Measurements from ENCODE around the gene OR5K4. TPM values are rescaled to one million over a fixed set of nuclear protein-coding genes. Genes with fewer than 3 reads are reported as not detected.

OR5K4 gene
- total RNA-seq, 1 donor from 2014 or later: not detected

DNA sequence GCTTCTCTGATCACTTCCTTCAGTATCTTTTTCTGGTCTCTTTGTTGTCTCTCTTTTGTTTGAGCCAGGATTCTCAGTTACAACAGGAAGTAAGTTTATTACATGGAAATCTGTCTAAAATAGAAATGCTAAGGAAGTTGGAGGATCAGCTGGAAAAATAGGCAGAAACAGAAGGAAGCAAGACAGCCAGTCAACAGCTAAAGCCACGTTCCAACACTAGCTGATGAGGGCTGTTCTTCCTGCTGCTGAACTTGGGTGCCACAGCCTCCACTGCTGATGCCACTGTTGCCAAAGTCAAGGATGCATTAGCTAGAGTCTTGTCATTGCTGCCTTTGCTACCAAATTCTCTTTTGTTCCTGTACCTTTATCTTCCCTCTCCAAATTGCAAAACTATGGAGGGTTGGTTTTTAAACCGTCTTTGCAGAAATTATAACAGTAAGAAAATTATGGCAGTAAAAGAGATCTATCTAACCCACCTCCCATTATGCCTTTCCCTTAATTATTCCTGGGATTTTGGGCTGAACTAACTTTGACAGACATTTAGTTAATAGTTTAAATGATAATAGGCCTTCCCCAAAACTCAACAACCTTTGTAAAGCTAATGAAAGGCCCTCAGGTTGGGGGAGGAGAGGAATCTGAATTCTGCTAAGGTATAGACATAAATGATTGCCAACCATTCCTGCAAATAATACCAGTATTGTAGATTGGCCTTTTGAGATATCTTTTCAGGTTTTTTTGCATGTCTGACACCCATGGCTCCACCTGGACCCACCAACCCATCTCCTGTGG is 27.4 kb upstream of the OR5K4 start:
- Mint-ChIP-seq H3K27ac (ENCODE audit: unreplicated experiment) (no peak overlapping the region), H3K27me3 (ENCODE audit: low read depth) (peaks cover 32% of the 10 kb centered on the region), H3K4me1 (ENCODE audit: low read depth) (peaks cover 10% of the 10 kb centered on the region), H3K36me3 (ENCODE audit: low read depth) (no peaks in the 10 kb centered on the region), H3K9me3 (ENCODE audit: low read depth) (no peaks in the 10 kb centered on the region), H3K4me3 (ENCODE audit: unreplicated experiment) (no peak overlapping the region)
- TF ChIP-seq, protein P1, sequence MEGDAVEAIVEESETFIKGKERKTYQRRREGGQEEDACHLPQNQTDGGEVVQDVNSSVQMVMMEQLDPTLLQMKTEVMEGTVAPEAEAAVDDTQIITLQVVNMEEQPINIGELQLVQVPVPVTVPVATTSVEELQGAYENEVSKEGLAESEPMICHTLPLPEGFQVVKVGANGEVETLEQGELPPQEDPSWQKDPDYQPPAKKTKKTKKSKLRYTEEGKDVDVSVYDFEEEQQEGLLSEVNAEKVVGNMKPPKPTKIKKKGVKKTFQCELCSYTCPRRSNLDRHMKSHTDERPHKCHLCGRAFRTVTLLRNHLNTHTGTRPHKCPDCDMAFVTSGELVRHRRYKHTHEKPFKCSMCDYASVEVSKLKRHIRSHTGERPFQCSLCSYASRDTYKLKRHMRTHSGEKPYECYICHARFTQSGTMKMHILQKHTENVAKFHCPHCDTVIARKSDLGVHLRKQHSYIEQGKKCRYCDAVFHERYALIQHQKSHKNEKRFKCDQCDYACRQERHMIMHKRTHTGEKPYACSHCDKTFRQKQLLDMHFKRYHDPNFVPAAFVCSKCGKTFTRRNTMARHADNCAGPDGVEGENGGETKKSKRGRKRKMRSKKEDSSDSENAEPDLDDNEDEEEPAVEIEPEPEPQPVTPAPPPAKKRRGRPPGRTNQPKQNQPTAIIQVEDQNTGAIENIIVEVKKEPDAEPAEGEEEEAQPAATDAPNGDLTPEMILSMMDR (IDR thresholded peaks at IDR 0.05): no peak
- no peak for DNase-seq (ENCODE audit: low spot score)

DNA sequence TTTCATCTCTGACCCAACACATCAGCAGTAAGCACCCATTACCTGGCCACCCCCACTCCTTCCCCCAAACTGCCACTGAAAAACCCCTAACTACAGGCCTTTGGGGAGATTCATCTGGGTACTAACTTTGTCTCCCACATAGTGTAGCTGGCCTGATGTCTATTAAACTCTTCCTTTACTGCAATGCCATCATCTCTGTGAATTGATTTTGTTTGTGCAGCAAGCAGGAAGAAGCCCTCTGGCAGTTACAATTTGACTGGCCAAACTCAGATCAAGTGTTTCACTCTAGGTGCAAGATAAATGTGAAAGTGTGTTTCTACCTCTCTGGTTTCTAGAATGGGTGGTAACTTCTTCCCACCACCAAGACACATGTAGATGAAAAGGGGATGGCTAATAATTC is 26.7 kb upstream of the OR5K4 start:
- TF ChIP-seq, protein P1 (IDR thresholded peaks at IDR 0.05): no peak
- peaks cover 39% of the 10 kb centered on the region for H3K27me3 Mint-ChIP-seq (ENCODE audit: low read depth)
- no peak overlapping the region for H3K27ac Mint-ChIP-seq (ENCODE audit: unreplicated experiment)

DNA sequence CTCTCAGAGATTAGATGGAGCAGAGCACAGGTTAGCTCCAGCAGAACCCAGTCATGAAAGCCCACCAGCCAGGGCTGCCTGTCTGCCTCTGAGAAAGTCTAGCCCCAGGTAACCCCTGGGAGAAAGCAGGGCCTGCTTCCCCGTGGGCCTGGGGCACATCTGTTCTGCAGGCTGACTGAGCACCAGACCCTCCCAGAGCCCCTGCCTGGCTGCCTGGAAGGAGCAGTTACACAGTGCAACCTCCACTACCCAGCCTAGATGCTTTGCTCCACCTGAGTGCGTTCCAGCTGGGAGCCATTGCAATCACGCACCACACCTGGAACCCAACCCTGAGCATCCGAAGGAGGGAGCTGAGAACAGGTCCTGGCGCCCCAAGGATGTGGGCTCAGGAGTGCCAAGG is 24.7 kb upstream of the OR5K4 start:
- H3K27me3 Mint-ChIP-seq (ENCODE audit: low read depth): peaks cover 46% of the 10 kb centered on the region
- H3K4me1 Mint-ChIP-seq (ENCODE audit: low read depth): peaks cover 10% of the 10 kb centered on the region
- H3K9me3 Mint-ChIP-seq (ENCODE audit: low read depth): no peaks in the 10 kb centered on the region
- DNase-seq (ENCODE audit: low spot score): no peak
- H3K27ac Mint-ChIP-seq (ENCODE audit: unreplicated experiment): no peak overlapping the region
- TF ChIP-seq, protein P1 (IDR thresholded peaks at IDR 0.05): no peak
- H3K36me3 Mint-ChIP-seq (ENCODE audit: low read depth): no peaks in the 10 kb centered on the region
- H3K4me3 Mint-ChIP-seq (ENCODE audit: unreplicated experiment): no peak overlapping the region

More for the DNA sequence above, 26.7 kb upstream of the OR5K4 start:
- DNase-seq (ENCODE audit: low spot score): no peak
- H3K4me3 Mint-ChIP-seq (ENCODE audit: unreplicated experiment): no peak overlapping the region
- H3K4me1 Mint-ChIP-seq (ENCODE audit: low read depth): peaks cover 10% of the 10 kb centered on the region
- H3K36me3 Mint-ChIP-seq (ENCODE audit: low read depth): no peaks in the 10 kb centered on the region
- H3K9me3 Mint-ChIP-seq (ENCODE audit: low read depth): no peaks in the 10 kb centered on the region

DNA sequence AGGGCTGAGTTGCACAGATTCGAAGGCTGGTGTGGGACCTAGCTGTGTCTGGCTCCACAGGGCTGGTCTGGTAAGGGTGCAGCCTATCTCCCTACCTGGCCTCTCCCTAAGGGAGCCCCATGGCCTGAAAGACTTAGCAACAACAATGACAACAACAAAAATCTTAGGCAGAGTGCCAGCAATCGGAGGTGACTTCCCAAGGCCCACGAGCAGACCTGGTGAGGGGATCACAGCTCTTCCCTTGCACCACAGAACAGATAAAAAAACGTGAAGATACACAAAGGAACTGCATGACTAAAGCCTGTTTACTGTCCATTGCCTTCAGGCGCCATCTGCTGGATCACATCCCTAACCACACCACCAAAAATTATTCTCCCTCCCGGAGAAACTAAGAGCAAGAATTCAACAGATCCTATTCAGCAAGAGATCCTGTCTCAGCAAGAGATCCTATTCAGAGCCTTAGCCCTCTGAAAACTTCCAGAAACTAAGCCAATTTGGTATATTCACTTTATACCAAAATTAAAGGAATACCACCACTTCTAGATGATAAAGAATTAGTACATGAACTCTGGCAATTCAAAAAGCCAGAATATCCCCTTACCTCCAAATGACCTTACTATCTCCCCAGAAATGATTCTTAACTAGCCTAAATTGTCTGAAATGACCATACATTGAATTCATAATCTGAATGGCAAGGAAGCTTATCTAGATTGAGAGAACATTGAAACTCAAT is 24.1 kb upstream of the OR5K4 start:
- H3K27ac Mint-ChIP-seq (ENCODE audit: unreplicated experiment): no peak overlapping the region
- H3K36me3 Mint-ChIP-seq (ENCODE audit: low read depth): no peaks in the 10 kb centered on the region
- peaks cover 46% of the 10 kb centered on the region for H3K27me3 Mint-ChIP-seq (ENCODE audit: low read depth)
- DNase-seq (ENCODE audit: low spot score): no peak
- no peak overlapping the region for H3K4me3 Mint-ChIP-seq (ENCODE audit: unreplicated experiment)
- peaks cover 10% of the 10 kb centered on the region for H3K4me1 Mint-ChIP-seq (ENCODE audit: low read depth)
- TF ChIP-seq, protein P1 (IDR thresholded peaks at IDR 0.05): peak; percentile 85
- H3K9me3 Mint-ChIP-seq (ENCODE audit: low read depth): no peaks in the 10 kb centered on the region

DNA sequence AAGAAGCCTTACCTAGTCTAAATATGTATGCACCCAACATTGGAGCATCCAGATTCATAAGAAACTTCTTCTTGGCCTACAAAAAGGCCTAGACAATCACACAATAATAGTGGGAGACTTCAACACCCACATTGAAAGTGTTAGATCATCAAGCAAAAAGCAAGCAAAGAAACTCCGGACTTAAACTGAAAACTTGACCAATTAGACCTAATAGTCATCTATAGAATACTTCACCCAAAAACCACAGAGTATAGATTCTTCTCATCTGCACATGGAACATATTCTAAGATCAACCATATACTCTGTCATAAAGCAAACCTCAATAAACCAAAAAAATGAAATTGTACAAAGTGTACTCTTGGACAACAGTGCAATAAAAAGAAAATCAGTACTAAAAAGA is 22.3 kb upstream of the OR5K4 start:
- TF ChIP-seq, protein P1 (IDR thresholded peaks at IDR 0.05): no peak
- DNase-seq (ENCODE audit: low spot score): no peak
- Mint-ChIP-seq H3K27me3 (ENCODE audit: low read depth) (peaks cover 42% of the 10 kb centered on the region), H3K4me3 (ENCODE audit: unreplicated experiment) (no peak overlapping the region), H3K4me1 (ENCODE audit: low read depth) (no peaks in the 10 kb centered on the region), H3K9me3 (ENCODE audit: low read depth) (no peaks in the 10 kb centered on the region), H3K27ac (ENCODE audit: unreplicated experiment) (no peak overlapping the region), H3K36me3 (ENCODE audit: low read depth) (no peaks in the 10 kb centered on the region)
